Activated CD4-positive, alpha-beta T cell treated with anti-CD3 and anti-CD28 coated beads, Interleukin-2, amount 50 U/mL, for 48 hours (primary cell): ENCODE results near the gene RDH12.
"Not testable (repeated sequence)": the region's sequence is repeated elsewhere in the genome, so short reads cannot be mapped to it uniquely, and the experiment has no call there.

Experiments used
- DNase-seq, 2 experiments: peaks; one replicate each; pipeline ENCODE4 v3.0.0-alpha.2; 2020

Gene RDH12

GRCh38 chr14:67701492-67701891, at the start of gene RDH12:
TSS of gene RDH12 (plus strand) at chr14:67701886. CDS start at chr14:67722643, 20,757 bp downstream.
- not testable (repeated sequence) for DNase-seq

GRCh38 chr14:67652189-67652588, 49.5 kb upstream of the RDH12 start:
- no peak for DNase-seq

- DNase-seq = no peak
These were observed 47.9 kb upstream of the RDH12 start for GRCh38 chr14:67653651-67654280.

- no peak for DNase-seq
These were observed 38.1 kb upstream of the RDH12 start for GRCh38 chr14:67663633-67664032.

GRCh38 chr14:67665868-67666267, 35.8 kb upstream of the RDH12 start:
- no peak for DNase-seq

GRCh38 chr14:67666750-67667449, 34.8 kb upstream of the RDH12 start:
- peak in 1 of 2 experiments; percentile 18 for DNase-seq

GRCh38 chr14:67668559-67668958, 33.1 kb upstream of the RDH12 start:
- no peak for DNase-seq

- no peak for DNase-seq
These were observed 28.2 kb upstream of the RDH12 start for GRCh38 chr14:67673451-67673850.

- DNase-seq = peak; percentile 64 to 70
These were observed 27.6 kb upstream of the RDH12 start for GRCh38 chr14:67674139-67674479.

GRCh38 chr14:67674480-67675218, 27.0 kb upstream of the RDH12 start, which contains the start of gene VTI1B:
TSS of gene VTI1B (minus strand) at chr14:67674632. CDS start at chr14:67674489, 143 bp downstream.
- DNase-seq = peak; percentile 74 to 76

- no peak for DNase-seq
These were observed 26.5 kb upstream of the RDH12 start for GRCh38 chr14:67675219-67675582.

- DNase-seq = no peak
These were observed 22.7 kb upstream of the RDH12 start for GRCh38 chr14:67679006-67679405.

- no peak for DNase-seq
These were observed 21.5 kb upstream of the RDH12 start for GRCh38 chr14:67680121-67680602.

- no peak for DNase-seq
These were observed 20.7 kb upstream of the RDH12 start for GRCh38 chr14:67680941-67681340.

- no peak for DNase-seq
These were observed 17.8 kb upstream of the RDH12 start for GRCh38 chr14:67683842-67684241.

GRCh38 chr14:67690011-67690410, 11.7 kb upstream of the RDH12 start:
- DNase-seq = no peak

GRCh38 chr14:67694791-67695393, 6.8 kb upstream of the RDH12 start:
- peak; percentile 73 to 85 for DNase-seq

GRCh38 chr14:67695394-67695949, 6.2 kb upstream of the RDH12 start, which contains the start of gene RDH11:
TSS of gene RDH11 (minus strand) at chr14:67695764. CDS start at chr14:67695703, 61 bp downstream.
- DNase-seq = peak; percentile 80 to 87

GRCh38 chr14:67697006-67697405, 4.7 kb upstream of the RDH12 start:
- no peak for DNase-seq

GRCh38 chr14:67698179-67698578, 3.5 kb upstream of the RDH12 start:
- no peak for DNase-seq

- no peak for DNase-seq
These were observed 2.3 kb downstream of the RDH12 start for GRCh38 chr14:67703997-67704396.

GRCh38 chr14:67704484-67705089, 2.9 kb downstream of the RDH12 start:
- no peak for DNase-seq
